Measurements from ENCODE around the gene FKBP3.
"Not testable (repeated sequence)": the region's sequence is repeated elsewhere in the genome, so short reads cannot be mapped to it uniquely, and the experiment has no call there.

Gene FKBP3

DNA sequence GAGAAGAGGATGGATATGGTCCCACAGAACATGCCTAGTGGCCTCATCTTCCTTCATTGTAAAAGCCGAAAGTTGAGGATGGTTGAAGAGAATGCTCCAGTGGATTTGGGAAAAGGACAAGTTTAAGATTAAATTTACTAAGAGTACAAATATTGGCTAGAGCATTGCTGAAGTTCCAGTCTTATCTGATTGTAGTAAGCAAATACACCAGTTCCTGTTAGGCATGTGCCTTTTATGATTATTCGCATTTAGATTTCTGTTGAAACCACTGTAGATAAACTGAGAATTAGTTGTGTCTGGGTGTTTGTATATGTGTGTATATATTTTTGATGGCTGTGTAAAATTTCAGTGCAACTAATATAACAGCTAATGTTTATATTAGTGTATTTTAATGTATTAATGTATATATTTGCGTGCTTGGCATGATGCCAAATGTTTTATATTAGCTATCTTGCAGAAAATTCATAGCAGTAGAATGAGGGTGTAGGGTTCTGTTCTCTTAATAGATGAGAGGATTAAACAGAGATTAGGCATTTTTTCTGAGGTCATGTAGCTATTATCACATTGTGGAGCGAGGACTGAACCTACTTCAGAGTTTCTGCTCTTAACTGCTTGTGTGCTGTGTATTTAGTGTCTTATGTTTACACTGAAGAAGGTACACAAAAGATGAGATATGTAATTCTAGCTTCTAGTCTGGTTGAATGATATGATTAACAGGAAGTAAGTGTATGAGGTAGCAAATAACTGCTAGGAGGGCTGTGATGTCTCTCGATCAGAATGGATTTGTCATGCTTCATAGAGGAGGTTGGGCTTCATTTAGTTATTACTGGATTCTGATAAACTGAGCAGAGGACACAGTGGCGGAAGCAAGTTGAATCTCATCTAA lies 21.1 kb downstream of the FKBP3 start:
- DNase-seq (ENCODE audit: low read depth): no peak

- DNase-seq (ENCODE audit: low read depth): no peak
These were observed 29.7 kb downstream of the FKBP3 start for GRCh38 chr14:45104561-45104960.

- no peak for DNase-seq (ENCODE audit: low read depth)
These were observed 30.5 kb downstream of the FKBP3 start for GRCh38 chr14:45103806-45104205.

- no peak for DNase-seq (ENCODE audit: low read depth)
These were observed 38.1 kb downstream of the FKBP3 start for GRCh38 chr14:45096218-45096617.

- no peak for DNase-seq (ENCODE audit: low read depth)
These were observed 39.1 kb downstream of the FKBP3 start for GRCh38 chr14:45095143-45095542.

GRCh38 chr14:45094275-45094674 lies 40.0 kb downstream of the FKBP3 start:
- DNase-seq (ENCODE audit: low read depth): no peak

DNA sequence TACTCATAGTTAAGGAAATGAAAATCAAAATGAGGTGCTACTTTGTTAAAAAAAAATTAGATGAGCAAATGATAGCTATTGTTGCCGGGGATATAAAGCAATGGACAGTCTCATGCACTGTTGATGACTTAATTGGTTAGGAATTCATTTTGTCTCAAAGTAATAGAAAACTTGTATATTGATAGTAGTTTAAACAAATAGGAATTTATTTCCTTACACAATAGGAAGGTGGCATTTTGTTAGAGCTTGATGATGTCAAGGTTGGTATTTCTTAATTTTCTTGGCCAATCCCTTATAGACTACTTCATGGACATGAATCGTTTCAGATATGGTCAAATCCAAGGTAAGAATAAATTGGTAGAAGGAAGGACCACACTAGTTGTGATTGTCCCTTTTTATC lies 42.6 kb downstream of the FKBP3 start:
- DNase-seq (ENCODE audit: low read depth): no peak

DNA sequence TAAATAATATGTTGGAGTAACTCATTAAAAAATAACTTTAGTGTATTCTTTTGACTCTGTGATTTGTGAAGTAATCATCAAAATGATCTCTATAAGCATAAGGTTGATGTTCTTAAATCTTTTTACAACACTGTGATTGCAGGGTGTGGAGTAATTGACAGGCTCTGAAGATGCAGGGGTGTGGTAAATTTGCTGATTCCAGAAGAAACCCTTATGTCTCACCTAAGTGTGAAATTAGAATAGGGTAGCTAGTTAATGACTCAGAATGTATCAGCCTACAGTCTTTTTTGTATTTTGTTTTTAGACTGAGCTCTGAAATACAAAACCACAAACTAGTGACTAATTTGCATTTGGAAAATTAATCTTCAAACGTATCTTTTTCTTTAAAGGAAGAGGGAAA lies 44.5 kb downstream of the FKBP3 start:
- DNase-seq (ENCODE audit: low read depth): no peak

DNA sequence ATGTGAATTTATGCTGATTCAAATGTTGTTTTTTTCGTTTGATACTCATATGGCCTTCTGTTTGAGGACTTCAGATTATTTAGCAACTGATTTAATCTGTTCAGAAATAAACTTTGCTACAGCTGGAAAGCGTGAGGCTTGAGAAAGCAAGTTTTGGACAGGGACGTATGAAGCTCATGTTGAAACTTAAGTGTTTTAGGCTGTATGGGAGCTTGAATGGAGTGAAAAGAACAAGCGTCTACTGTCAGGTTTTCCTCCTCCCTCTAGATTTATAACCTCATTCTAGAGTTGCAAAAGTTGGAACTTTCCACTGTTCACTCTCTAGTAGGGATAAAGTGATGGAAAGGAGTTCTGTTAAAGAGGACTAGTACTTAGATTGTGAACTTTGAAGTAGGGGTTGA lies 49.3 kb downstream of the FKBP3 start:
- no peak for DNase-seq (ENCODE audit: low read depth)

GRCh38 chr14:45083976-45084722 lies 50.1 kb downstream of the FKBP3 start, which contains the start of gene PRPF39:
Gene PRPF39, plus strand, starts transcription at chr14:45084116. Its CDS starts 11,124 bp downstream, at chr14:45095240.
- DNase-seq (ENCODE audit: low read depth): peak; percentile 95

- DNase-seq (ENCODE audit: low read depth): no peak
These were observed 50.7 kb downstream of the FKBP3 start for GRCh38 chr14:45083617-45083975.

DNA sequence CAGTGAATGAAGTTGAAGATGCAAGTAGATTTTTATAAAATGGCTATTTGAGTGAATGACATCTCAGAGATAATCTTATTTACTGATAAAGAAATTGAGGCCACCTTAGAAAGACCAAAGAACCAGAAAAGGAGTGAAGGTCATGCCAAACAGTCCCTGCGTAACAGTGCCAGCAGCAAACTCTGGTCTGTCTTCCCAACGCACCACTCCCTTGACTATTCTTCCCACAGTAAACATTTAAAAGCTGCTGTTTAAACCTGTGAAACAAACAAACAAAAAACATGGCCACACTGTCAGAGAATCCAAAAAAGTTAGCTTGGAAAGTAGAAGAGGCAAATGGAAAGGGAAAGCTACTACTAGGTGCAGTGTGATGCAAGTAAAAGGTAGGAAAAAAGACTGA lies 51.9 kb downstream of the FKBP3 start:
- DNase-seq (ENCODE audit: low read depth): no peak

GRCh38 chr14:45081096-45081495 lies 53.2 kb downstream of the FKBP3 start:
- DNase-seq (ENCODE audit: low read depth): not testable (repeated sequence)

DNA sequence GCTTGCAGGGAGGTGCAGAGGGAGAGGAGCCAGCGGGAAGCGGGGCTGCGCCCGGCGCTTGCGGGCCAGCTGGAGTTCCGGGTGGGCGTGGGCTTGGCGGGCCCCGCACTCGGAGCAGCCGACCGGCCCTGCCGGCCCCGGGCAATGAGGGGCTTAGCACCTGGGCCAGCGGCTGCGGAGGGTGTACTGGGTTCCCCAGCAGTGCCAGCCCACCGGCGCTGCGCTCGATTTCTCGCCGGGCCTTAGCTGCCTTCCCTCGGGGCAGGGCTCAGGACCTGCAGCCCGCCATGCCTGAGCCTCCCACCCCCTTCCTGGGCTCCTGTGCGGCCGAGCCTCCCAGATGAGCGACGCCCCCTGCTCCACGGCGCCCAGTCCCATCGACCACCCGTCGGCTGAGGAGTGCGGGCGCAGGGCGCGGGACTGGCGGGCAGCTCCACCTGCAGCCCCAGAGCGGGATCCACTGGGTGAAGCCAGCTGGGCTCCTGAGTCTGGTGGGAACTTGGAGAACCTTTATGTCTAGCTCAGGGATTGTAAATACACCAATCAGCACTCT lies 53.8 kb downstream of the FKBP3 start:
- DNase-seq (ENCODE audit: low read depth): not testable (repeated sequence)

DNA sequence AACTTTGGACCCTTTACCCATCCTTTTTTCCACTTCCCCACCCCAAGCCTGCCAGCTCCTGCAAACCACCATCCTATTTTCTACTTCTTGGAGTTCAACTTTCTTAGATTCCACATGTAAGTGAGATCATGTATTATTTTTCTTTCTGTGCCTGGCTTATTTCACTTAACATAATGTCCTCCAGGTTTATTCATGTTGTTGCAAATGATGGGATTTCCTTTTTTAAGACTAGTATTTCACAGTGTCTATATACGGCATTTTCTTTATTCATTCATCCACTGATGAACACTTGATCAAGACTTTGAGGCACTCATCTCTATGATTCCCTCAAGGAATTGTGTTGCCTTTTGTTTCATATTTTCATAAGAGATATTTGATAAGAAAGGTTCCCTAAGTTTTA lies 56.0 kb downstream of the FKBP3 start:
- DNase-seq (ENCODE audit: low read depth): no peak

DNA sequence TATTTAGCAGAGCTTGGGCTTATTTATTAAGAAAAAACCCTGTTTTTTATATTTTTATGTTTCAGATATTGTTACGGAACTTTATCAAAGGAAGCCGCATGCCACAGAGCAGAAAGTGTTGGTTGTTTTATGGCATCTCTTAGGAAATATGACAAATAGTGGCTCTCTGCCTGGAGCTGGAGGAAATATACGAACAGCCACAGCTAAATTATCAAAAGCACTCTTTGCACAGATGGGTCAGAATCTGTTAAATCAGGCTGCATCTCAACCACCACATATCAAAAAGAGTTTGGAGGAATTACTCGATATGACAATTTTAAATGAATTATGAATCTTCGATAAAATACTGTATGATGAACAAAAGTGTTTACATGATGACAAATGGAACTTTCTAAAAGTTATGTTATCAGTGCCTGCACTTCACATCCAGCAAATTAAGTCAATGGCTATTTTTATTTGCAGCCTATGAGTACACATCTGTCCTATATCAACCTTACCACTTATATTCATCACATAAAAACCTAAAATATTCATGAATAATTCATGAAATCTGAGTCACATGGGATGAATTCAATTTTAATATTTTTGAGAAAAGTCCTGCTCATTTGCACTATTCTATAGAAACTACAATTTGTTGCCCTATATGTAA lies 60.9 kb downstream of the FKBP3 start:
- DNase-seq (ENCODE audit: low read depth): no peak

DNA sequence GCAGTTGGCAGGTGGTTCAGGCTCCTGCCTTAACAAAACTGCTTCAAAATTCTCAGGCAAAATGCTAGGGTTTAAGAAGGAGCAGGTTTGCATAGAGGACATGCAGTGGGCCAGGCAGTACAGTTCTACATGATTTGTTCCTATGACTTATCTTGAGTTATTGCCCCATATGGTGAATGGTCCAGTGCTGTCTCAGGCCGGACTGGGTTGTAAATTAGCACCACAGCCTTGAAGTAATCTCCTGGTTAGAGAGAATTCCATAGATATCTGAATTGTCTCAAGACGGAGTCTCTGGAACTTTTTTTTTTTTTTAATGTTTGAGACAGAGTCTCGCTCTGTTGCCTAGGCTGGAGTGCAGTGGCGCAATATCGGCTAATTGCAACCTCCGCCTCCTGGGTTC lies 62.2 kb downstream of the FKBP3 start:
- DNase-seq (ENCODE audit: low read depth): no peak

GRCh38 chr14:45070215-45070614 lies 64.1 kb downstream of the FKBP3 start:
- DNase-seq (ENCODE audit: low read depth): no peak

- no peak for DNase-seq (ENCODE audit: low read depth)
These were observed 65.9 kb downstream of the FKBP3 start for GRCh38 chr14:45068396-45068795.

DNA sequence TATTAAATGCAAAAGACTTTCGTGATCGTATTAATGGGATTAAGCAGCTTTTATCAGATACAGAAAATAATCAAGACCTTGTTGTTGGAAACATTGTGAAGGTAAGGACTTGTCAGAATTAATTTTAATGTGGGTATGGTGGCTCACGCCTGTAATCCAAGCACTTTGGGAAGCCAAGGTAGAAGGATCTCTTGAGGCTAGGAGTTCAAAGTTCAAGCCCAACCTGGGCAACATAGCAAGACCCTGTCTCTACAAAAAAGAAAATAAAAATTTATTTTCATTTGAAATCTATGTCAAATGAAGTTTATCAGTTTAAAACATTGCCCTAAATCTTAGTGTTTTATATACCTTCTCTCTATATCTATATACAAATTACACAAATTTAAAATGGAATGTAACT lies 67.6 kb downstream of the FKBP3 start:
- no peak for DNase-seq (ENCODE audit: low read depth)

DNA sequence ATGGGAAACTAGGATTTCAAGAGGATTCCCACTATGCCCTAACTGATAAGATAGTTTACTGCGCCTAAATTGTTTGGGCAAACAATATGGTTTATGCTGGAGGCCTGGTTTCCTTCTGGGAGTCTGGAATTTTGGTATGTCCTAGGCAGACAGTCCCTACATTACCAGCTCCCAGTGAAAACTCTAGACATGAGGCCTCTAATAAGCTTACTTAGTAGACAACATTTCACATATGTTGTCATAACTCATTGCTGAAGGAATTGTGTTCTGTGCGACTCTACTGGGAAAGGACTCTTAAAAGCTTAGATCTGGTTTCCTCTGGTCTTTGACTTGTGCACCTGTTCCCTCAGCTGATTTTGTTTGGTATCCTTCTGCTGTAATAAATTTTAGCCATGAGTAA lies 68.3 kb downstream of the FKBP3 start:
- DNase-seq (ENCODE audit: low read depth): no peak

Data from activated T-helper 9 cell treated with anti-CD3 and anti-CD28 coated beads, Interleukin-2, amount 50 U/mL, for 16 hours (primary cell).